ENCODE measurements around the gene MBD5.

DNA sequence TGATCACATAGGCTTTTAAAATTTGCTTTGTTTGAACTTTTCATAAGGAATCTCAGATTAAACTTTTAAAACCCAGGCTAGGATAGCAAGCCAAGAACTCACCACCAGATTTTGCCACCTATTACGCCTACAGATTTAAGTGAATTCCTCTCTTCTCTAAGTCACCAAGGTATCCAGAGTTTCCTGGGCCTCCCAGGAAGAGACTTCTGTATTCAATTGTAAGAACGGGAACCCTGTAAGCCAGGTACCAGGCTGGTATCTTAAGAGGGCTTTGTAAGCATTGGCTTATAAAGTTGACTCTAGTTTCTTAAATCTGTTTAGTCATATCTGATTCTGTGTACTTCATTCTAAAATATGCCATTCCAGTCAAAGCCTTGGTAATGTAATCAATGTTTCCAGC, 285.1 kb downstream of the MBD5 start:
- no peak for TF ChIP-seq CTCF (IDR thresholded peaks at IDR 0.05; ENCODE audit: borderline replicate concordance, extremely low read depth, low read length, poor library complexity, severe bottlenecking)
- no peak for TF ChIP-seq EZH2 (IDR thresholded peaks at IDR 0.05; ENCODE audit: borderline replicate concordance, low read depth, low read length, severe bottlenecking)
